HG03457 (cell line): ENCODE data around the gene PMP22.

Source experiments
- ATAC-seq: cut with Tn5 transposase; IDR thresholded peaks from one replicate; pipeline ENCODE4 v1.9.1; 2021; ENCODE audit warnings: moderate number of reproducible peaks; ENCODE audit not compliant: unreplicated experiment

PMP22 gene

DNA sequence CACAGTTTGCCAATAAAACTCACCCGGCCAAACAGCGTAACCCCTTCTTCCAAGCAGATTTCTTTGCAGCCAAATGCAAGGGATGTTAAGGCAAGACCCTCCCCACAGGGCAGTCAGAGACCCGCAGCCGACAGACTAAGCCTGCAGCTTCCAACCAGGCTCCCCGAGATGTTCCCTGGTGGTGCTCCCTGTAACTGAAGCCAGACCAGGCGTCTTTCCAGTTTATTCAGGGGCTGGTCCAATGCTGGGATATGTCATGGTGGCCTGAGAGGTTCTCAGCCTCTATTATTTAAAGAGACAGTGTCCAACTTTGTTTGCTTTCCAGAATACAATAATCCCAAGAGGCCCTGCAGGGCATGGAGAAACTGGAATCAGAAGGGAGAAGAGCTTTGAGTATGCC is at the start of gene PMP22:
Gene PMP22, minus strand, starts transcription at position 196 of the 400 bp plus-strand sequence. CDS start 4,599 bp downstream, outside the sequence.
- ATAC-seq: no peak

DNA sequence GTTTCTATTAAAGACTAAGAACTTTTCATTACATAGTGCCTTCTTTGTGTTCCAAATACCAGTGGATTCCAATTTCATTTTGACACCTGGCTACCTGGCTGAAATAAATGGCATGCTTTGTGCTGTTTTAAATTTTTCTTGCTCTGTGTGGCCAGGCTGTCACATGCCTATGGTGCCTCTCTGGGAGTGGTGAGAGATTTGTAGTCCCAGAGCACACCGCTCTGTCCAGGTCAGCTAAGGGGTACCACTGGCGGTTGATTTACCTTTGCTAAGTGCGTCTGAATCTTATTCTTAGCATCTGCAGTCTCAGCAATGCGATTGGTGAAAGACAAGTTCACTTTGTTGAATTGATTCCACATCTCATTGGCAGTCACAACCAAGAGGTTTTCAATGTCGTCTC is 46.9 kb upstream of the PMP22 start:
- ATAC-seq: no peak

DNA sequence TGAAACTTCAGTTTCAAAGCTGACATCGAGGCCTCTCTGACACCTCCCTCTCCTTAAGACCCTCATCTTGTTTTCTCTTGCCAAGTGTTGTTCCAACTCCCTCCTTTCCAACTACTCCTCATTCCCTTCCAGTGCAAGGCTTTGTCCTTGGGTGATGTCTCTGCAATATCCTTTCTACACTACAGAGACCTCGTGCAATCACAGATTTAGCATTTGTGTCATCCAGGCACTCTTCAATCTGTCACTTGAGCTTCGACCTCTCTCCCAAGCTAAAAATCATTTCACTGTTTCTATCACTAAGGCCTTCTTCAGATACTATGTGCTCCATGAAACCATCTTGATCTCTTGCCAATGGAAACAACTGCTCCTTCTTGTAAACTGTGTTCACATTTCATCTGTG is 44.7 kb upstream of the PMP22 start:
- ATAC-seq: no peak

DNA sequence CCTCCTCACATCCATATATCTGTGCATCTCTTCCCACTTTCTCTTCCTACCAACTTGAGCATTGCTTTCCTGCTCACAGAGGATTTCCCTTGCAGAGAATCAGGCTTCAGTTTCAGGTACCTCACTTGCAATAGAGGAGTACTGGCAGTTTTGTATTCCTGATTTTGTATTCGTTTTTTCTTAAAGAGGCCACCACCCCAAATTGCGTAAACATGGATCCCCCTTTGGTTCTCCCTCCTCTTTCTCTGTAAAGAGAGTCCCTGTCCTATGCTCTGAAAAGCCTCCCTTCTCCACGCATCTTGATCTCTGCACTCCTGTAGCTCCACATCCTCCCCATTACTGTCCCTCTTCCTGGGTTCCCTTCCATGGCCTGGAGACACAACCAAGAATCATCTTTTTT is 44.1 kb upstream of the PMP22 start:
- no peak for ATAC-seq

DNA sequence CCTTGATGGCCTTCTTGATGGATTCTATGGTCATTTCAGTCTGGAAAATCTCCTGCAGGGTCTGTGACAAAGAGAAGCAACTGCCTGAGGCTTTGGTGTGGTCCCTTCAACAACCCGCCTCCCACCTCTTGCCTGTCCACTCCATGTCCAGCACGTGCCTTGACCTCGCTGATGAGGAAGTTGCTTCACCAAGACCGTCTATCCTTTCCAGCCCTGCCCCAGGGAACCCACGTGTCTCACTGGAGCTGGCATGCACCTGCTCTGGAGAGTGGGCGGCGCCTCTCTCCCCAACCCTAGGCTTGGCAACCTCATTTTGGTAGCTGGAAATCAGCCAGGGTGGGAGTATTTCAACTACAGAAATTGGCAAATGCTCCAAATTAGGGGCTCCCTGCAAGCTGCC is 43.6 kb upstream of the PMP22 start:
- no peak for ATAC-seq

DNA sequence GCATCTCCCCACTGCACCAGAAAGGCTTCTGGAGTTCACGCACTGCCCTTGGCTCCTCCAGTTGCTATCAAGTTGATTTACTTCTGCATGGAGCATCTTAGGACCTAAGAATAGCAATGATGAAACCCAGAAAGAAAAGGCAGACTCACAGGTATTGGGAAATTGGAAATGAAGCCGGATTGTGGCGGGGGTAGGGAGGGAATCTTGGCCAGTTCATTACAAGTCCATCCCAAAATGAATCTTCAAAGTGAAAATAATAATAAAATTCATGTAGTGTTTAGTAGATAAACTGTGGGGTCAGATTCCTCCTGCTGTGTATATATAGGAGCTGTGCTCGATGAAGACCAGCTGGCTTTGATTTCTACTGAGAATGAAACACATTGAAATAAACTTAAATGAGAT is 42.6 kb upstream of the PMP22 start:
- no peak for ATAC-seq

DNA sequence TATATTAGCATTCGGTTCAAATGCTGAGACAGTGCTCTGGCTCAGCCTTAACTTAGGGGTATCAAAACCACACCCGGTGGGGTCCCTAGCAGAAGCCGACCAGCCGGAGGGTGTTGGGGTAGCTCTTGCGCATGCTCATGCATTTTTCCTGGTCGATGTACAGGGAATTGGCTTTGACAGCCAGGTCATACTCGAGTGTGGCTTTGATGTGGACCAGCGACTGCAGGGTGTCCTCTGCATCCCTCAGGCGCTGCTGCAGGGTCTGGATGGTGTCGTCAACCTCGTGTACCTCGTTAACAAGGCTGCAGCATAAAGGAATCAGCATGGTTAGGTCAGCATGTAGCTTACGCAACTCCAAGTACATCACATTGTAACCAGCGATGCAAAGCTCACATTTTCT is 38.7 kb upstream of the PMP22 start:
- ATAC-seq: no peak

DNA sequence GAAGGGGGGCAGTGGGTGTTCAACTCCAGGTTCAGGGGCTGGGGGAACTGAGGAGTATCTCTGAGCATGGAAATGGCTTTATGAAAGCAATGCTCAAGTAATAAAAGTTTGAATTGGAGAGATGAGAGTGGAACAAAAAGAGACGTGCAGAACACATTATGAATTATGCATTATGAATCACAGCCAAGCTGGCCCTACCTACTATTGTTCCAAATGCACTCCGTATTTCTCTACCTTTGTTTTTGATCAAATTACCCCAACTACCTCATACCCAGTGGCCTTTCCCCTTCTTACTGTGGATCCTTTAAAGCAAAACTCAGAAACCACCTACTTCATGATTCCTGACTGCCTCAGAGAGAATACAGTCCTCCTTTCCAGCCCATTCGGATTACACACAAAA is 38.1 kb upstream of the PMP22 start:
- no peak for ATAC-seq

DNA sequence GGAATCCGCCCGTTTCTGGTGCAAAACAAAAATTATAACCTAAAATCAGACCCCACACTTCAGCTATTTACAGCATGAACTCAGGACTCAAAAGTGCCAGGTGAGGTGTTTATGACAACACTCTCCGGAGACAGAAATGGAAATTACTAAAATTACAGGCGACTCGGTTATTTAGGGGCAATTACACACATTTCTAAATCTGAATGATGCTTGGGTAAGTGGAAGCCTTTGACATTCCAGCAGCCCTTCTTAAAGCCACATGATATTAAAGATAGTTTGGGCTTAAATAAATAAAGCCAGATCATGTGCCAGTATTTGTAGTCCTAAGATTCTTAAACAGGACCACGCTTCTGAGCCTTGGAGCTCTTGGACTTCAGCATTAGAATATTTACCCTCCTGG is 36.7 kb upstream of the PMP22 start:
- ATAC-seq: no peak

DNA sequence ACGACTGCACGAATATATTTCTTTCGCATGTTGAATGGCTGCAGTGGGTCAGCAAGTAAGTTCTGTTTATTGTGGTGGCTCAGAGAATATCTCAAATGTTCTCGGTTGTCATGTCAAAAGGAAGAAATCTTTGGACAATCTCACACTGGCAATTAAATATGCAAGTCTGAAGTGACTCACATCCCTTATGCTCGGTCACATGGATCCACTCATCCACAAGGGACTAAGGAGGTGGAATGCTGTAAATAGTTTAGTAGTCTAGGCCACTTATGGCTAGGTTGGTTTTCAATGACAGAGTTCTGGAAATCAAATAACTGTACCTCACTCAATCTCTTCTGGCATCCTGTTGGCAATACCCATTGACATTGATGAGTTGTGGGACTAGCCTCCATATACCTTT is 33.0 kb upstream of the PMP22 start:
- no peak for ATAC-seq

DNA sequence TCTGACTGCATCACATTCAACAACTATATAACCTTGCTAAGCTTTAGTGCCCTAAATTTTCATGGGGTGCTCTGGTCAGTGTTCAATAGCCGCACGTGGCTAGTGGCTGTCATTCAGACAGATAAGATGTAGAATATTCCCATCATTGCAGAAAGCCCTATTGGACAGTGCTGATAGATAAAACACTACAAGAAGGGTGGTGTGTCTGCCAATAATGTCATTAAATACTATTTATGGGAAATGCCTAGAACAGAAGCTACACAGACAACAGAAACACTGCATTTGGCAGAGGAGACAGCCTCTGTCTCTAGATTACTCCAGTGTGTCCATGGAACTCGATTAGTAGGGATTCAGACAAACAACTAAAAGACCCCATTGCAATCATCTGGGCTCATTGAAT is 28.4 kb upstream of the PMP22 start:
- no peak for ATAC-seq

DNA sequence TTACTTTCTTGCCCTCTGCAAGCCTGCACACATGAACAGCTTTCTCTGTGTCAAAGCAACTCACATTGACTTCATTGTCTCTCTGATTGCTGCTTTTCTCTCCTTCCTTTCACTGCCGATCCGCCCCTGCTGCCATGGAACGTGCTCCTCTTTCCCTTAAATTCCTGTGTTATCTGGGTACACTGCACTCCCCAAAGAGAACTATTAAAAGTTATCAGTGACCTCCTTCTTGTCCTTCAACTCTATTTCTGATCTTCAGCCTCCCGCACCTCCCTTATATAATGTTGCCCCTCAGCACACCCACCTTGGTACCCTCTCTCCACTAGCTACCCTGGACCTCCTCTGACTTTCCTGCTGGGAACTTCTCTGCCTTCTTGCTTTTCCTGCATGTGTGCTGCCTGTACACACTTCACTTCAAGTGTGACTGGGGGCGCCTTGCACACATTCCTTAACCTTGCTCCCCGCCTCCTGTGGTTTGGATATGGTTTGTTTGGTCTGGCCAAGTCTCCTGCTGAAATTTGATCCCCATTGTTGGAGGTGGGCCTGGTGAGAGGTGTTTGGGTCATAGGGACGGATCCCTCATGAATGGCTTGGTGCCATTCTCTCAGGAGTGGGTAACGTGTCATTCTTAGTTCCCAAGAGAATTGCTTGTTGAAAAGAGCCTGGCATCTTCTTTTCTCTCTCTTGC is 26.7 kb upstream of the PMP22 start:
- no peak for ATAC-seq

DNA sequence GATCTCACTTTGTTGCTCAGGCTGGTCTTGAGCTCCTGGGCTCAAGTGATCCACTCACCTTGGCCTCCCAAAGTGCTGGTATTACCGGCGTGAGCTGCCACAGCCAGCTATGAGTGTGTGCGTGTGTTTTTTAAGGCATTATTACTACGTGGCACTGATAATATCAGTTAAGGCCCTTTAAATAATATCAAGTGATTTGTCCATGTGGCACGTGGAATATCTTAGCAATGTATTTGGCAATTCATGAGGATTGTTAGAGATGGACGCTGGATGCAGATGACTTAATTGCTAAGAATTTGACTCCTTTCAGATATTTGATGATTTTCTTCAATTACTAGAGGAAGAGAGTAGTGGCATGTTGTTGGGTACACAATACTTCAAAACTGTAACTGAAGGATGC is 25.5 kb upstream of the PMP22 start:
- no peak for ATAC-seq

DNA sequence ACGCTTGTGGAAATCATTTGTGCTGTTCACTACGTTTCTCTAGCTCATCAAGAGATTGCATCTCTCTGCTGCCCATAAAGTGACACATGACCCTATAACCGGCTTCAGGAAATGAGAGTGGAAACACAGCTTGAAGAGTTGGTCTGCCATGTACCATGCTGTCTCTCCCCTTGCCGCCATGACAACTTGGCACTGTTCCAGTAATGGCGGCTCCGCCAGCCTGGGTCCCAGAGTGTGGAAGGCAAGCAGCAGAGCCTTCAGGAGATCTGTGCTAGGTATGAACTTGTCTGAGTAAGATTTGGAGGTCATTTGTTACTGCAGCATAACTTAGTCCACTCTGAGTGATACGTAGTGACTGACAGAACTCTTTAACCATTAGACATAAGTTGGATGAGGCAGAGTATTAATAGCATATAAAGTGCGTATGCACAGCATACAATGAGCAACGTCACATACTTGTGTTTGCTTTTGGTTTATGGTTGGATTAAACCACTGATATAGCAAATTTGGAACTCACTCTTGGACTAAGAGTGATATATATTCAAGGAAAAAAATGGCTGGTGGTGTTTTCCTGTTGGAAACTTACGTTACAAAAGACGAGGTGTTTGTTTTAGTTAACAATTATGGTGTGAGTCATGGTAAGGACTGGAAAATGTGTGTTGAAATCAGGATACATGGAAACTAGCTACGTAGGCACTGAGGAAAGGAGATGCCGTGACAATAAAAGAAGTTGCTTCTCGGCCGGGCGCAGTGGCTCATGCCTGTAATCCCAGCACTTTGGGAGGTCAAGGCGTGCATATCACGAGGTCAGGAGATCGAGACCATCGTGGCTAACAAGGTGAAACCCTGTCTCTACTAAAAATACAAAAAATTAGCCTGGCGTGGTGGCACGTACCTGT is 24.4 kb upstream of the PMP22 start:
- no peak for ATAC-seq

DNA sequence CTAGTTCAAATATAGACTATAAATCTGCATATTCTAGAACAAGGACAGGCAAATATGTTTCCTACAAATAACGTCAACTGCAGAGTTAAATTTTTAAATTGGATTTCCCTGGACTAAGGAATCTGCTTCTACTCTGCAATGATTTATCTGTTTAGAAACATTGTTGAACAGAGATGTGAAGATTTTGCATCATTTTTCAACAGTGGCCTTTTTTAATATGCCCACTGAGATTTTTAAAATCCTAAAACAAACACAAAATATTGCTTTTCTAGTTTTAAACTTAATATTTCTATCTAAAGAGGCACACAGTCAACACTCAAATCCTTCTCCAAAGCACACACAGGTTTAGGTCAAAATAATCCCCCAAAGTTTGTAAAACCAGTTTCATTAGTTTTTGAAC is 23.7 kb upstream of the PMP22 start:
- ATAC-seq: no peak

DNA sequence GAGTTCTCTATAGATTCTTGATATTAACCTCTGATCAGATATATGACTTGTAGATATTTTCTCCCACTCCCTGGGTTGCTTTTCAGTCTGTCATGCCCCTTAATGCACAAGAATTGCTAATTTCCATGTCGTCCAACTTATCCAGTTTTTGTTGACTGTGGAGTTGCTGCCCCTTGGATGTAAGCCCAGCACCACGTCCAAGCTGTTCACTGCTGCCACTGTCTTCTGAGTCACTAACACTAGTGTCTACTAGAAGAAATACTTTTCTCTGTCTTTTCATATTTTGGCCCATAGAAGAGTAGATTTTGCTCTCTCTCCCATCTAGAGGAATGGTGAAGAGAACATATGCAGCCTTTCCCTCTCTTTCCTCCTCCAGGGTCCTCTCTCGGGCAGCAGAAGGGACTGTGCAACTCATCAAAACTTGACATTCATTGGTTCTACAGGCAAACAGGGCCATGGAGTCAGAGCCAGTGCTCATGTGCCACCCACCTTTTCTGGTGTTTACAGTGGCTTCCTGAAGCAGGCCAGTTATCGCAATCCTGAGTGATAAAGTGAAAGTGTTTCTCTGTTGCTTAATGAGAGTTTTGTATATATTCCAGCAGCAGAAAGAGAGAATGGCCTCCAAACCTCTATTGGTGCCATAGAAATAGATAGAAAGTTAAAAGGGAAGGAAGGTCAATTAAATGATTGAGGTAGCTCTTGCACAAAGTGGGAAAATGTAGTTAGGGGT is 22.6 kb upstream of the PMP22 start:
- no peak for ATAC-seq

DNA sequence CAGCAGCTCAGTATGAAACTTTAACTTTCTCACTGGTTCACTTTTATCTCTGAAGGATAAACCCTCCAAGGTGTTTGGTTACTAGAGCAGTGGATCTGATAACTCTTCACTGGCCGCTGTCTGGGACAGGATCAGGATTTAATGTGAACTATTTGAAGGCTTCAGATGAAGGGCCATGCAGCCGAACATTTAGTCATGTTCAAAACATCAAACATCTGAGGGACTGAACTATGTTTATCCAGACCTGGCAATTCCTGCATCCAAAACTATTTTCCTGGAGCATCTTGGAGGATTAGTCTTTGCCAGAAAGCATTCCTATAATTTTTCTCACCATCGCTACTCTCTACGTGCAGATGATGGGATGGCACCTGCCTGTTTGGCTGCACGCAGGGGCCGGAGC is 20.3 kb upstream of the PMP22 start:
- no peak for ATAC-seq

DNA sequence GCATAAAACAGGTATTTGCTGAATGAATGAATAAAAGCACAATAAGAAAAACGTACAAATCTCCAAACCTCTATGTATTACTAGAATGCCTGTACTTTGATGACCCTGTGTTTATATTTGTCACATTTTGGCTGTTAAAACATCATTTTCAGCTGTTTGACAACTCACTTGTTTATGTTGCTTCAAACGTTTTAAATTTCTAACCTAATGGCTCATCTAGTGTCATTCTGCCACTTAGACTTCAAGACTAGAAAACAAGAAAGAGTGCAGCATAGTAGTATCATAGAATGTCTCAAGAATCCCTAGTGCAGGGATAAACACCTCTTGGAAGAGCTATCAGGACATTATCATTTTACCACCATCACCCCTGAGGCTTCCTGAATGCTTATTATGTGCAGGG is 19.4 kb upstream of the PMP22 start:
- no peak for ATAC-seq

DNA sequence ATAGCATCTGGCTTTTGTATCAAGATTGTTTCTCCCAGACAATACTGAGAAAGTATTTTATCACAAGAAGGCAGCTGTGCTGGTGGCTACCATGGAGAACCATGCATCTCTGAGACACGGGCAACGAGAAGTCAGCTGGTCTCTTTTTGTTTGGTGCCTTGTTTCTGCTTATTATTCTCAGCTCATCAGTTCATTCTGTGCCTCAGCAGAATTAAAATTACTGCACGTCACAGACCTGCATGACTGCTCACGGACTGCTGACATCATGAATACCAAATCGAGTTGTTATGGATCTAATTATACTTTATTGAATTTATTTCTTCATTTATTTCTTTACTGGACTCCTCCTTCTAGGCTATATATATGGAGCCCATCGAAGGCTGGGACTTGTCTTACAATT is 19.0 kb upstream of the PMP22 start:
- no peak for ATAC-seq

DNA sequence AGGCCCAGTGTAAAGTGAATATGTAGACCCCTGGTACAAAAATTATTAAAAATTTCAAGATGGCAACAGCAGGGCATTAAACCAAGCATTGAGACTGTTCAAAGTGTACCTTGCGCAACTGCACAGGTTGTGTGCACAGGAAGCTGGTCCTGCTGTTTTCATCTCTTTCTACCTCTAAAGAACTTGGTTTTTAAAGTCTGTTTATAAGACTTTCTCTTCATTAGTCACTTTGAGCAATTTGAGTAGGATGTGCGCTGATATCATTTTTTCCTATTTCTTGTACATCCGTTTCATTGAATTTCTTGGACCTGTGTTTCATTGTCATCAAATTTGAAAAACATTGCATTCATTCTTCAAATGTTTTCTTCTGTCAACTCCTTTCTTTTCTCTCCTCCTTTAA is 16.8 kb upstream of the PMP22 start:
- ATAC-seq: no peak

DNA sequence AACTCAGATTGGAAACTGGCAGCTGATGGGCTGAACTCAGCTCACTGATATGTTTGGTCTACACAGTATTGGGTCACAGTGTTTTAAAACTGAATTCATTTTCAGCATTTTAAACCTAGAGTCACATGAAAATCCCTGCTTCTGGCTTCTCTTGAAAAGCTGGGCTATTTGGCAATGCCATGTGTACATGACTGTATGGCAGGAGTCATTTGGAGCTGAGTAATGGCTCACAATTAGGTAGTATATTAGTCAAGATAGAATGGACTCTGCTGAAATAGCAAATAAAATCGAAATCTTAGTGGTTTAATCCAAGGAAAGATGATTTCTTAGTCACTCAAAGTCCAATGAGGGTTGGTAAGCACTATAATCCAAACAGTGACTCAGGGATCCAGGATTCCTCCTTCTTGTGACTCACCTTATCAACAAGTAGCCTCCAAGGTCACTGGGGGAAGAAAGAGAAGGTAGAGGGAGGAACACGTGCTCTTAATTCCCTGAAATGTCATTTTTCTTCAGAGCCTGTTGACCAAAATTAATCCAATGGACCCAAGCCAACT is 13.9 kb upstream of the PMP22 start:
- ATAC-seq: no peak

DNA sequence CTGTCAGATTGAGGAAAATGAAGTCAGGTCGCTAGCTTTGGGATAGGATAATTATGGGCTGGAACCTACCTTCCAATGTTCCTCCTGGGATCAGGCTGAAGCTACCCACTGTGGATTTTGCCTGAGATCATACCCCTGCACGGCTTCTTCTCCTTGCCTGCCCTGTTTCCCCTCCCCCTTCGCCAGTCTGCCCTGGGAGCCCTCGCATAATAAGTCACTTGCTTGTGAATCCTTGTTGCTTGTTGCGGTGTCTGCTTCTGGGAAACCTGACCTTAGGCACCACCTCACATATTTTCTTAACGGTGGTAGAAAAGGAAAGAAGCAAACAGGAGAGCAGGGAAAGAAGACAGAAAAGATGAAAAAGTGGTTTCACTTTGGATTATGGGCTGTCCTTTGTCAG is 13.3 kb upstream of the PMP22 start:
- ATAC-seq: no peak
